Left ventricle myocardium inferior (tissue), 1 donor: ENCODE measurements around the gene POR. TPM values are rescaled to one million over a fixed set of nuclear protein-coding genes. Genes with fewer than 3 reads are reported as not detected.
A peak's percentile ranks its signal among the peaks of the same experiment; 100 is the strongest.
"Not testable (repeated sequence)": the region's sequence is repeated elsewhere in the genome, so short reads cannot be mapped to it uniquely, and the experiment has no call there.

Experiments
- DNase-seq: peaks from one replicate; pipeline ENCODE4 v3.0.0-alpha.2; 2020
- H3K27ac ChIP-seq: fragments of 200-600 bp; replicated peaks from 2 replicates; pipeline ENCODE4 v1.8.0; 2021
- H3K27me3 ChIP-seq: fragments of 200-600 bp; 2 replicates; pipeline ENCODE4 v1.8.0; 2021; ENCODE audit warnings: low read depth
- H3K36me3 ChIP-seq: fragments of 200-600 bp; 2 replicates; pipeline ENCODE4 v1.8.0; 2021
- H3K4me1 ChIP-seq: fragments of 200-600 bp; 2 replicates; pipeline ENCODE4 v1.8.0; 2021
- H3K4me3 ChIP-seq: fragments of 200-600 bp; 2 replicates; pipeline ENCODE4 v1.8.0; 2021; ENCODE audit warnings: mild to moderate bottlenecking, moderate library complexity
- H3K9me3 ChIP-seq: fragments of 200-600 bp; replicated peaks from 2 replicates; pipeline ENCODE4 v1.8.0; 2021
- CTCF ChIP-seq: fragments of 200-600 bp; IDR thresholded peaks from 2 replicates; pipeline ENCODE4 v1.8.0; 2021; ENCODE audit warnings: antibody characterized with exemption, mild to moderate bottlenecking, borderline replicate concordance
- intact Hi-C: fragments of 100-400 bp; cut with micrococcal nuclease; formaldehyde crosslinking; loops from one replicate; pipeline ENCODE4 v1.11.0; 2022
- microRNA-seq: library from miRNA; unstranded; fragments of <30 nt; microRNA quantifications from one replicate; pipeline ENCODE4 v1.2.0, GENCODE V29; 2020
- total RNA-seq: library from RNA; stranded (reverse); fragmentation: NEBNext Ultra II Directional; extraction: Animal tissue kit (Norgen Biotek cat#: 25700); gene quantifications from one replicate; pipeline ENCODE4 v1.2.1, GENCODE V29; 2021
- donor health status: DM: no; HTN: yes; CAD: no; lungs with severe emphysema.

POR gene
- total RNA-seq, 1 donor from 2014 or later, result 72.9 TPM

- no peaks in the 10 kb centered on the region for H3K27me3 ChIP-seq
- intact Hi-C loops, result no loop called here
- H3K4me3 ChIP-seq, result no peak overlapping the region
- no peak overlapping the region for H3K27ac ChIP-seq
- peaks cover 15% of the 10 kb centered on the region for H3K4me1 ChIP-seq
- peaks cover 21% of the 10 kb centered on the region for H3K36me3 ChIP-seq
- peak; percentile 95 for TF ChIP-seq CTCF
- no peaks in the 10 kb centered on the region for H3K9me3 ChIP-seq
- peak; percentile 76 for DNase-seq
Measured at GRCh38 chr7:76020031-76020714, 105.2 kb downstream of the POR start.

GRCh38 chr7:76022026-76022780 is 107.2 kb downstream of the POR start:
- no peaks in the 10 kb centered on the region for H3K27me3 ChIP-seq
- peaks cover 30% of the 10 kb centered on the region for H3K36me3 ChIP-seq
- no peak for DNase-seq
- TF ChIP-seq CTCF, result no peak
- no peak overlapping the region for H3K4me3 ChIP-seq
- no peak overlapping the region for H3K27ac ChIP-seq
- H3K9me3 ChIP-seq, result no peaks in the 10 kb centered on the region
- H3K4me1 ChIP-seq, result peaks cover 15% of the 10 kb centered on the region
- intact Hi-C loops, result no loop called here

GRCh38 chr7:76023002-76023401 is 108.0 kb downstream of the POR start:
- no peak overlapping the region for H3K4me3 ChIP-seq
- peaks cover 31% of the 10 kb centered on the region for H3K36me3 ChIP-seq
- TF ChIP-seq CTCF, result no peak
- intact Hi-C loops, result no loop called here
- no peak for DNase-seq
- peaks cover 15% of the 10 kb centered on the region for H3K4me1 ChIP-seq
- H3K9me3 ChIP-seq, result no peaks in the 10 kb centered on the region
- H3K27me3 ChIP-seq, result no peaks in the 10 kb centered on the region
- no peak overlapping the region for H3K27ac ChIP-seq

- H3K27me3 ChIP-seq, H3K27ac ChIP-seq, DNase-seq, H3K4me1 ChIP-seq, intact Hi-C loops, H3K4me3 ChIP-seq, H3K9me3 ChIP-seq: not testable (repeated sequence)
- H3K36me3 ChIP-seq, result peaks cover 22% of the 10 kb centered on the region
Measured at GRCh38 chr7:76029682-76030081, 114.7 kb downstream of the POR start.

GRCh38 chr7:76031964-76032363 is 117.0 kb downstream of the POR start:
- intact Hi-C loops, result no loop called here
- no peak for TF ChIP-seq CTCF

More at GRCh38 chr7:76031964-76032363, 117.0 kb downstream of the POR start:
- Histone ChIP-seq H3K36me3 (peaks cover 15% of the 10 kb centered on the region), H3K4me1 (peaks cover under 1% of the 10 kb centered on the region), H3K4me3 (no peak overlapping the region), H3K9me3 (no peaks in the 10 kb centered on the region), H3K27me3 (no peaks in the 10 kb centered on the region), H3K27ac (no peak overlapping the region)
- DNase-seq, result no peak

Small RNA genes within 50 kb of the gene (microRNA-seq; reads per million reads assigned to microRNA genes)
- not detected for gene MIR4651

Other genes starting within 250 kb of the POR start
- 14.5 TPM for gene HIP1, start 176.2 kb upstream of the POR start, total RNA-seq
- gene CCL26, start 142.9 kb upstream of the POR start, total RNA-seq, result 0.49 TPM
- gene CCL24, start 101.3 kb upstream of the POR start, total RNA-seq, result not detected
- gene RHBDD2, start 36.1 kb upstream of the POR start, total RNA-seq, result 19.1 TPM
- gene TMEM120A, start 79.4 kb downstream of the POR start, total RNA-seq, result 163 TPM
- gene STYXL1, start 132.8 kb downstream of the POR start, total RNA-seq, result 22.2 TPM
- gene MDH2, start 133.0 kb downstream of the POR start, total RNA-seq, result 507 TPM